HG03432 (cell line): ENCODE measurements around the gene ATP1A4.

Experiments used
- ATAC-seq: cut with Tn5 transposase; IDR thresholded peaks from one replicate; pipeline ENCODE4 v1.9.1; 2021; ENCODE audit warnings: mild to moderate bottlenecking, moderate library complexity; ENCODE audit not compliant: unreplicated experiment

The ATP1A4 gene

GRCh38 chr1:160224606-160225005 lies 73.2 kb downstream of the ATP1A4 start:
- no peak for ATAC-seq

- no peak for ATAC-seq
These were observed 73.9 kb downstream of the ATP1A4 start for GRCh38 chr1:160225345-160225744.

GRCh38 chr1:160226623-160227022 lies 75.2 kb downstream of the ATP1A4 start:
- no peak for ATAC-seq

- no peak for ATAC-seq
These were observed 75.6 kb downstream of the ATP1A4 start for GRCh38 chr1:160227034-160227433.

- ATAC-seq: no peak
These were observed 76.2 kb downstream of the ATP1A4 start for GRCh38 chr1:160227561-160227960.

- ATAC-seq: no peak
These were observed 77.0 kb downstream of the ATP1A4 start for GRCh38 chr1:160228431-160228830.

- no peak for ATAC-seq
These were observed 81.5 kb downstream of the ATP1A4 start for GRCh38 chr1:160232911-160233310.
